SK-N-SH (cell line): Measurements from ENCODE around the gene SAMD14.
A peak's percentile ranks its signal among the peaks of the same experiment; 100 is the strongest.

Experiments
- CHD2 ChIP-seq: fragments of 150-350 bp; IDR thresholded peaks from 2 replicates; pipeline ENCODE4 v1.6.1; 2018; ENCODE audit warnings: low read length; ENCODE audit not compliant: partially characterized antibody
- EZH2phosphoT487 ChIP-seq: fragments of 200-600 bp; sonication (generic); IDR thresholded peaks from 2 replicates; pipeline ENCODE4 v1.6.1; 2017; ENCODE audit warnings: low read depth, mixed run types, mild to moderate bottlenecking, antibody characterized with exemption, moderate library complexity, borderline replicate concordance
- FOXM1 ChIP-seq: IDR thresholded peaks from 2 replicates; pipeline ENCODE4 v1.4.0; 2012; ENCODE audit warnings: low read depth, mild to moderate bottlenecking
- POLR2AphosphoS5 ChIP-seq: IDR thresholded peaks from 2 replicates; pipeline ENCODE4 v1.6.1; 2012; ENCODE audit warnings: low read depth, low read length
- RAD21 ChIP-seq: IDR thresholded peaks from 2 replicates; pipeline ENCODE4 v1.6.1; 2012; ENCODE audit warnings: mild to moderate bottlenecking, low read length
- RCOR1 ChIP-seq: fragments of 150-350 bp; IDR thresholded peaks from 2 replicates; pipeline ENCODE4 v1.6.1; 2017; ENCODE audit warnings: antibody characterized with exemption, low read length
- RFX5 ChIP-seq: IDR thresholded peaks from 2 replicates; pipeline ENCODE4 v1.6.1; 2012; ENCODE audit warnings: mild to moderate bottlenecking, improper control_type of control experiment, low read length
- TF ChIP-seq, protein P1 (sequence below): fragments of 200-600 bp; sonication (generic); IDR thresholded peaks from 2 replicates; pipeline ENCODE4 v1.6.1; 2017; ENCODE audit warnings: antibody characterized with exemption, mild to moderate bottlenecking, moderate library complexity

DNA sequence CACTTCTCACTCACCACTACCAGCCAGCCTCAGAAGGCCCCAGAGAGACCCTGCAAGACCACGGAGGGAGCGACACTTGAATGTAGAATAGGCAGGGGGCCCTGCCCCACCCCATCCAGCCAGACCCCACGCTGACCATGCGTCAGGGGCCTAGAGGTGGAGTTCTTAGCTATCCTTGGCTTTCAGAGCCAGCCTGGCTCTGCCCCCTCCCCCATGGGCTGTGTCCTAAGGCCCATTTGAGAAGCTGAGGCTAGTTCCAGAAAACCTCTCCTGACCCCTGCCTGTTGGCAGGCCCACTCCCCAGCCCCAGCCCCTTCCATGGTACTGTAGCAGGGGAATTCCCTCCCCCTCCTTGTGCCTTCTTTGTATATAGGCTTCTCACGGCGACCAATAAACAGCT, 39.9 kb downstream of the SAMD14 start:
- peak; percentile 18; the same call in 1 of the 2 replicates for TF ChIP-seq POLR2AphosphoS5
- TF ChIP-seq, protein P1, sequence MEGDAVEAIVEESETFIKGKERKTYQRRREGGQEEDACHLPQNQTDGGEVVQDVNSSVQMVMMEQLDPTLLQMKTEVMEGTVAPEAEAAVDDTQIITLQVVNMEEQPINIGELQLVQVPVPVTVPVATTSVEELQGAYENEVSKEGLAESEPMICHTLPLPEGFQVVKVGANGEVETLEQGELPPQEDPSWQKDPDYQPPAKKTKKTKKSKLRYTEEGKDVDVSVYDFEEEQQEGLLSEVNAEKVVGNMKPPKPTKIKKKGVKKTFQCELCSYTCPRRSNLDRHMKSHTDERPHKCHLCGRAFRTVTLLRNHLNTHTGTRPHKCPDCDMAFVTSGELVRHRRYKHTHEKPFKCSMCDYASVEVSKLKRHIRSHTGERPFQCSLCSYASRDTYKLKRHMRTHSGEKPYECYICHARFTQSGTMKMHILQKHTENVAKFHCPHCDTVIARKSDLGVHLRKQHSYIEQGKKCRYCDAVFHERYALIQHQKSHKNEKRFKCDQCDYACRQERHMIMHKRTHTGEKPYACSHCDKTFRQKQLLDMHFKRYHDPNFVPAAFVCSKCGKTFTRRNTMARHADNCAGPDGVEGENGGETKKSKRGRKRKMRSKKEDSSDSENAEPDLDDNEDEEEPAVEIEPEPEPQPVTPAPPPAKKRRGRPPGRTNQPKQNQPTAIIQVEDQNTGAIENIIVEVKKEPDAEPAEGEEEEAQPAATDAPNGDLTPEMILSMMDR = no peak
- no peak for TF ChIP-seq RAD21
- TF ChIP-seq RCOR1 = no peak
- no peak for TF ChIP-seq RFX5
- TF ChIP-seq FOXM1 = no peak
- TF ChIP-seq CHD2 = no peak
- TF ChIP-seq EZH2phosphoT487 = no peak
